Suprapubic skin (tissue), 4 donors: ENCODE results near the gene TIMP2. TPM values are rescaled to one million over a fixed set of nuclear protein-coding genes. Genes with fewer than 3 reads are reported as not detected.

Experiments
- DNase-seq, 2 donors: peaks; one replicate each; pipeline ENCODE4 v3.0.0-alpha.2; 2019; ENCODE audit warnings: low spot score in 2 of 2
- H3K27ac ChIP-seq: fragments of 200-600 bp; sonication (generic); one replicate; pipeline ENCODE4 v1.5.1; 2019
- H3K27me3 ChIP-seq: fragments of 200-600 bp; sonication (generic); one replicate; pipeline ENCODE4 v1.5.1; 2019
- H3K36me3 ChIP-seq: fragments of 200-600 bp; sonication (generic); one replicate; pipeline ENCODE4 v1.5.1; 2019
- H3K4me1 ChIP-seq: fragments of 200-600 bp; sonication (generic); one replicate; pipeline ENCODE4 v1.5.1; 2019
- H3K4me3 ChIP-seq: fragments of 200-600 bp; sonication (generic); one replicate; pipeline ENCODE4 v1.5.1; 2019; ENCODE audit warnings: mild to moderate bottlenecking
- H3K9me3 ChIP-seq: fragments of 200-600 bp; sonication (generic); one replicate; pipeline ENCODE4 v1.5.1; 2019
- EP300 ChIP-seq: sonication (generic); formaldehyde crosslinking; IDR thresholded peaks from one replicate; pipeline ENCODE4 v1.6.1; 2017; ENCODE audit warnings: antibody characterized with exemption
- POLR2A ChIP-seq, 2 donors: fragments of 450-650 bp; IDR thresholded peaks; one replicate each; pipeline ENCODE4 v1.6.1; 2017; ENCODE audit warnings: antibody characterized with exemption in 2 of 2, mild to moderate bottlenecking in 2 of 2, moderate library complexity in 2 of 2
- POLR2AphosphoS5 ChIP-seq, 3 donors: sonication (generic); formaldehyde crosslinking; IDR thresholded peaks; one replicate each; pipeline ENCODE4 v1.6.1; 2017; ENCODE audit warnings: antibody characterized with exemption in 3 of 3
- WGBS: methylation state at CpG from one replicate; pipeline ENCODE4 v1.1.5; 2018; 5-methylcytosine and 5-hydroxymethylcytosine counted together
- total RNA-seq, 4 donors: library from RNA; depleted of rRNA; stranded (reverse); fragments of >200 nt; gene quantifications; one replicate each; pipeline ENCODE4 v1.1.0, GENCODE V29; 2016
- TF ChIP-seq, protein P1 (sequence below), 2 donors: fragments of 200-600 bp in 1 of 2; fragments of 450-650 bp in 1 of 2; sonication (generic) in 1 of 2; IDR thresholded peaks; one replicate each; pipeline ENCODE4 v1.5.1; 2016 to 2019; ENCODE audit warnings: antibody characterized with exemption in 2 of 2, mild to moderate bottlenecking in 1 of 2, moderate library complexity in 1 of 2

The TIMP2 gene
- total RNA-seq, 4 donors from 2014 or later, result 48.4 to 114 (median 76.0) TPM

DNA sequence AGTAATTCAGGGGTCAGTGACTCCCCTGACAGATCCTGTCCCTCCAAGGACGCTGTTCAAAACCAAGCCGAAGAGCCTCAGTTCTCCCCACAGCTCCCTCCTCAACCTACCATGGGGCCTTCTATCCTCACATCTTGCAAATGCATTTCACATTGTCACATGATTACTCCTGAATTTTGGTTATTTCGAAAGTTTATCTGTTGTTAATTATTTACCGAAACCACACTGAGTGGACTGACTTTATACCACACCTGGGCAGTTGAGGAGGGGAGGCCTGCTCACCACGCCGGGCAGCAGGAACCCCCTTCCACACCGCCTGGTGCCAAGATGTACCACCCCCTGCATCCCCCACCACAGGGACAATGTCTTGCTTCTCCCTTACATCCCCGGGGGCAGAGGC is 4.7 kb downstream of the TIMP2 start:
- H3K27ac ChIP-seq, result peak overlapping the region; percentile 69

DNA sequence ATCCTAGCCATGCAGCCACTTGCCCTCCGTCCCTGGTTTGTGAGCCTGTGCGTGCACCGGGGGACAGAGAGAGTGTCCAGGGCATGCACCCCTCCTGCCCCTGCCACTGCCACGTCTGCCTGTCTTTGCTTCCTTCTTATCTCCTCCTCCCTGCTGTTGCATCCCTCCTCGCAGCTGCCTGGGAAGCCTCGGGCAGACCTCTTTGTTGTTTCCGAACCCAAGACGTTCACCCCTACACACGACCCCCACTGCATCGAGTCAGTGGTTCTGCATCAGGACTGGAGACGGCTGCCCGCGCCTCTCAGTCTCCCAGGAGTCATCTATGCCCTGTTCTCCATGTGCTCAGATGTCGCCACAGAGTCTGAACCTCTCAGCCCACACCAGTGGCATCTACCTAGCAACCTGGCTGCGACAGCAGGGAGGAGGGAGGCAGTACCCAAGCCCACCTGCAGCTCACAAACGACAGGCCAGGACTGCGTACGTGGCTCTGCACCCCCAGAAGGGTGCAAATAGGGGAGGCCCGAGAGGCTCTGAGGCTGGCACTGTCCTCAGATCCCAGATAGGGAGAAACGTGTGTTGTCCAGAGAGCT is 5.2 kb downstream of the TIMP2 start:
- DNase-seq, result no peak
- WGBS, result 77% methylated on average over 17 of the region's 20 CpGs
- peaks cover 88% of the 10 kb centered on the region for H3K4me1 ChIP-seq
- H3K27me3 ChIP-seq, result no peaks in the 10 kb centered on the region
- no peak for TF ChIP-seq EP300
- TF ChIP-seq, protein P1, sequence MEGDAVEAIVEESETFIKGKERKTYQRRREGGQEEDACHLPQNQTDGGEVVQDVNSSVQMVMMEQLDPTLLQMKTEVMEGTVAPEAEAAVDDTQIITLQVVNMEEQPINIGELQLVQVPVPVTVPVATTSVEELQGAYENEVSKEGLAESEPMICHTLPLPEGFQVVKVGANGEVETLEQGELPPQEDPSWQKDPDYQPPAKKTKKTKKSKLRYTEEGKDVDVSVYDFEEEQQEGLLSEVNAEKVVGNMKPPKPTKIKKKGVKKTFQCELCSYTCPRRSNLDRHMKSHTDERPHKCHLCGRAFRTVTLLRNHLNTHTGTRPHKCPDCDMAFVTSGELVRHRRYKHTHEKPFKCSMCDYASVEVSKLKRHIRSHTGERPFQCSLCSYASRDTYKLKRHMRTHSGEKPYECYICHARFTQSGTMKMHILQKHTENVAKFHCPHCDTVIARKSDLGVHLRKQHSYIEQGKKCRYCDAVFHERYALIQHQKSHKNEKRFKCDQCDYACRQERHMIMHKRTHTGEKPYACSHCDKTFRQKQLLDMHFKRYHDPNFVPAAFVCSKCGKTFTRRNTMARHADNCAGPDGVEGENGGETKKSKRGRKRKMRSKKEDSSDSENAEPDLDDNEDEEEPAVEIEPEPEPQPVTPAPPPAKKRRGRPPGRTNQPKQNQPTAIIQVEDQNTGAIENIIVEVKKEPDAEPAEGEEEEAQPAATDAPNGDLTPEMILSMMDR (IDR thresholded peaks at IDR 0.05), result no peak
- TF ChIP-seq POLR2AphosphoS5 (IDR thresholded peaks at IDR 0.05), result no peak
- TF ChIP-seq POLR2A (IDR thresholded peaks at IDR 0.05), result no peak
- peak overlapping the region; percentile 69 for H3K27ac ChIP-seq
- H3K36me3 ChIP-seq, result no peaks in the 10 kb centered on the region
- no peaks in the 10 kb centered on the region for H3K9me3 ChIP-seq
- H3K4me3 ChIP-seq, result no peak overlapping the region

More for the DNA sequence above, 4.7 kb downstream of the TIMP2 start:
- DNase-seq, result no peak
- Histone ChIP-seq H3K4me3 (no peak overlapping the region), H3K27me3 (no peaks in the 10 kb centered on the region), H3K9me3 (no peaks in the 10 kb centered on the region), H3K36me3 (no peaks in the 10 kb centered on the region), H3K4me1 (peaks cover 86% of the 10 kb centered on the region)
- TF ChIP-seq, protein P1 (IDR thresholded peaks at IDR 0.05), result no peak
- TF ChIP-seq EP300 (no peak), POLR2A (IDR thresholded peaks at IDR 0.05) (no peak), POLR2AphosphoS5 (IDR thresholded peaks at IDR 0.05) (no peak)
- 68% methylated on average over 8 of the region's 8 CpGs for WGBS

DNA sequence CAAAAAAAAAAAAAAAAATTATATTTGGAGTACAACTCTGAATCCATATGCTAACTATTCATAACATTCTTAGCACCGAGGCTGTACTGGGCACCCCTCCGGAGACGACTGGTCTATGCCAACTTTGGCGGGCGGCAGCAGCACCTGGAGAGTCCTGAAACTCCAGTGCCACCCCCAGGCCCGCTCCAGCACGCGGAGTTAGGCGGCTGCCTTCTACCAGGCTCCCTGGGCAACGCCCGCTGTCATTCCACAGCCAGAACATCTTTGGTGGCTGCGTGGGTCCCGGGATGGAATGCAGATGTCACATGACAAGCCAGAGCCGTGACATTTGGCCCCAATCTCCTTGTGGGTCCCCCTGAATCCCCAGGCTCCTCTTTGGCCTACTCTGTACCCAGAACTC is 6.2 kb downstream of the TIMP2 start:
- H3K4me1 ChIP-seq, result peaks cover 84% of the 10 kb centered on the region
- H3K27ac ChIP-seq, result peak overlapping the region; percentile 41
- 35% methylated on average over 13 of the region's 14 CpGs for WGBS
- H3K27me3 ChIP-seq, result no peaks in the 10 kb centered on the region
- peak in 1 of 2 donors; percentile 79 for DNase-seq
- no peaks in the 10 kb centered on the region for H3K9me3 ChIP-seq
- no peak overlapping the region for H3K4me3 ChIP-seq
- TF ChIP-seq, protein P1 (IDR thresholded peaks at IDR 0.05), result no peak
- no peak for TF ChIP-seq POLR2A (IDR thresholded peaks at IDR 0.05)
- no peak for TF ChIP-seq EP300
- no peak for TF ChIP-seq POLR2AphosphoS5 (IDR thresholded peaks at IDR 0.05)
- no peaks in the 10 kb centered on the region for H3K36me3 ChIP-seq

DNA sequence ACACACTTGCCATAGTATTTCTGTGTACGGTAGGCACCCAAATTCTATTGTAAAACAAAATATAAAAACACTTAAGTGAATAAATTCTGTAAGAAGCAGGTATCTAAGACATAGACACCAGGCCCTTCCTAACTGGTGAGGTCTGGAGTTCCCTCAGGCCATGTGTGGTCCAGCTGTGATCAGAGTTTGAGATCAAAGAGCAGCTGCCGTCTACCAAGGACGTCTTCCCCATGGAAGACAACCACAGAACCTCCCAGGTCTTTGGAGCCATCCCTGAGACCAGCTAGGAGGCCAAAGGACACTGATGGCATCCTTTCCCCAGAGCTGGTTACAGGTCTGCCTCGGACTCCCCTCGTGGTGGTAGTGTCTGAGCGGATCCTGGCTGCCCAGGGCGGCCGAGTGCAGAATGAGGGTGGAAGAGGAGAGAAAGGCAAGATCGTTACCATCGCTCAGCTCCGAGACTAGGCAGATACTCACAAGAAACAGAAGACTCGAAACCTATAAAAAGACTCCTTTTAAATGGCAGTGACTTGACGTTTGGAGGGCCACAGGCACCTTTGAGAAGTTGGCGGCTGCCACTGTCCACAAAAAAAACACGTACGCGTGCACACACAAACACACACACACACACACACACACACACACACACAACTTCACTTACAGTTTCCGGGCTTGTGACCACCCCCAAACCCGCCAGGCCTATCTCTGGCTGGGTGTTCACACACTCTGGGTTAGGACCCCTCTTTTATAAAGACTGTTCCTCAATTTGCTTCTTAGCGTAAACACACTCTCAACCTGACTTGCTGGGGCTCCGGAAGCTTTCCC is 7.5 kb downstream of the TIMP2 start:
- DNase-seq, result no peak
- Histone ChIP-seq H3K9me3 (no peaks in the 10 kb centered on the region), H3K27ac (no peak overlapping the region), H3K36me3 (no peaks in the 10 kb centered on the region), H3K4me3 (no peak overlapping the region), H3K27me3 (no peaks in the 10 kb centered on the region), H3K4me1 (peaks cover 75% of the 10 kb centered on the region)
- WGBS, result 78% methylated on average over 21 of the region's 21 CpGs
- TF ChIP-seq, protein P1 (IDR thresholded peaks at IDR 0.05), result no peak
- TF ChIP-seq POLR2AphosphoS5 (IDR thresholded peaks at IDR 0.05), result no peak
- no peak for TF ChIP-seq POLR2A (IDR thresholded peaks at IDR 0.05)
- TF ChIP-seq EP300, result no peak

DNA sequence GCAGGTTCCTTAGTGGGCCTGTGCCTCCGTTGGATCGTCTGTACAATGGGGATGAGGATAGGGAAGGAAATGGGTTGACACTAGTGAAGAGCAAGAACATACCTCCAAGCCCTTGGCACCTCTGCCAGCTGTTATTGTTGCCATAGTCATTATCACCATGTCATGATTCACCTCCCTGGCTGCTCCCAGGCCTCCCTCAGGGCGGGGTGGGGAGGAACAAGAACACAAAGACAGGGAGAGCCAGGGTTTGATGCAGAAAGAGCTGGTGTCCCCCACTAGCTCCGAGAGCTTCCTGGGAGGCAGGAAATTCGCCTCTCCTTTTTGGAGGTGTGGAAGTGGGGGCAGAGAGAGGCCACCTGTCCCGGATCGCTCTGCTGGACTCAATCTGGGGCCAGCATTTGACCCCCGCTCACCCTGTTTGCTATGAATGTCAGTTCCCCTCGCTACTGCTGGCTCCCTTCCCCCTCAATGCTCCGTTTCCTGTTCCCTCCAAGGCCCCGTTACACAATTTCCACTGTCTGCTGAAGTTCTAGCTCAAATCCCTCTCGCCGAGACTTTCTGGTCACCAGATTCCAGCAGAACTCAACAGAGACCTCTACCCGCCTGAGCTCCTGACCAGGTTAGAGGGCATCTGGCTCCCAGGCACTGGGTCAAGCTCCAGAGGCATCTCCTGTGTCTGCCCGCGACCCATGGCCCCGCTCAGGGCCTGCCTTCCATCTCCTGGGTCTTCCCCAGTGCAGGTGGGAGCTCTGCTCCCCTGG is 9.1 kb downstream of the TIMP2 start:
- TF ChIP-seq POLR2A (IDR thresholded peaks at IDR 0.05) (no peak), EP300 (no peak), POLR2AphosphoS5 (IDR thresholded peaks at IDR 0.05) (no peak)
- TF ChIP-seq, protein P1 (IDR thresholded peaks at IDR 0.05), result no peak
- peak overlapping the region; percentile 63 for H3K27ac ChIP-seq
- peak in 1 of 2 donors; percentile 83 for DNase-seq
- no peaks in the 10 kb centered on the region for H3K36me3 ChIP-seq
- no peaks in the 10 kb centered on the region for H3K27me3 ChIP-seq
- no peaks in the 10 kb centered on the region for H3K9me3 ChIP-seq
- WGBS, result 55% methylated on average over 17 of the region's 17 CpGs
- peak overlapping the region; percentile 6 for H3K4me3 ChIP-seq
- H3K4me1 ChIP-seq, result peaks cover 66% of the 10 kb centered on the region
